SJCRH30 (cell line): ENCODE measurements around the gene SPATS2L. TPM values are rescaled to one million over a fixed set of nuclear protein-coding genes. Genes with fewer than 3 reads are reported as not detected.

Experiments
- DNase-seq, 2 experiments: peaks; one replicate each; pipeline ENCODE4 v3.0.0-alpha.2; 2015 to 2020
- H3K27ac ChIP-seq: fragments of 250-450 bp; sonication (Bioruptor Pico); 2 replicates; pipeline ENCODE4 v1.5.1; 2020; ENCODE audit warnings: mild to moderate bottlenecking, moderate library complexity
- H3K27me3 ChIP-seq: fragments of 250-450 bp; sonication (Bioruptor Pico); 2 replicates; pipeline ENCODE4 v1.5.1; 2020; ENCODE audit warnings: mild to moderate bottlenecking, moderate library complexity
- H3K36me3 ChIP-seq: fragments of 250-450 bp; sonication (Bioruptor Pico); 2 replicates; pipeline ENCODE4 v1.5.1; 2020; ENCODE audit warnings: mild to moderate bottlenecking, moderate library complexity
- H3K4me1 ChIP-seq: fragments of 250-450 bp; sonication (Bioruptor Pico); 2 replicates; pipeline ENCODE4 v1.5.1; 2020; ENCODE audit warnings: mild to moderate bottlenecking, moderate library complexity
- H3K4me3 ChIP-seq: fragments of 250-450 bp; sonication (Bioruptor Pico); 2 replicates; pipeline ENCODE4 v1.5.1; 2020; ENCODE audit warnings: mild to moderate bottlenecking, moderate library complexity
- H3K9me3 ChIP-seq: fragments of 250-450 bp; sonication (Bioruptor Pico); replicated peaks from 2 replicates; pipeline ENCODE4 v1.5.1; 2020; ENCODE audit warnings: mild to moderate bottlenecking, moderate library complexity
- total RNA-seq: library from RNA; depleted of rRNA; stranded (reverse); fragments of >200 nt; shearing (Covaris generic); gene quantifications from 2 replicates; pipeline ENCODE4 v1.2.3, GENCODE V29; 2014; rRNA removed

Gene SPATS2L
- total RNA-seq, 1 experiment from 2014 or later: 339 TPM

- H3K27ac ChIP-seq: no peak overlapping the region
- peaks cover 9% of the 10 kb centered on the region for H3K4me1 ChIP-seq
- H3K36me3 ChIP-seq: no peaks in the 10 kb centered on the region
- no peaks in the 10 kb centered on the region for H3K27me3 ChIP-seq
- no peak overlapping the region for H3K4me3 ChIP-seq
- no peak for DNase-seq
- H3K9me3 ChIP-seq: no peaks in the 10 kb centered on the region
Observed at GRCh38 chr2:200523604-200524003, 217.1 kb downstream of the SPATS2L start.

- Histone ChIP-seq H3K27ac (no peak overlapping the region), H3K4me3 (peak overlapping the region; percentile 88), H3K27me3 (no peaks in the 10 kb centered on the region), H3K9me3 (no peaks in the 10 kb centered on the region), H3K4me1 (peaks cover 9% of the 10 kb centered on the region), H3K36me3 (no peaks in the 10 kb centered on the region)
- no peak for DNase-seq
Observed at GRCh38 chr2:200525066-200525465, 218.6 kb downstream of the SPATS2L start.

GRCh38 chr2:200525551-200525881 is 219.0 kb downstream of the SPATS2L start:
- DNase-seq: no peak
- Histone ChIP-seq H3K9me3 (no peaks in the 10 kb centered on the region), H3K4me3 (peak overlapping the region; percentile 88), H3K36me3 (no peaks in the 10 kb centered on the region), H3K4me1 (peaks cover 9% of the 10 kb centered on the region), H3K27ac (peak overlapping the region; percentile 80; the same call in 1 of the 2 replicates), H3K27me3 (no peaks in the 10 kb centered on the region)

GRCh38 chr2:200525882-200526651 is 219.6 kb downstream of the SPATS2L start, which contains the start of gene SGO2:
TSS of gene SGO2 (plus strand) at chr2:200526207. CDS start at chr2:200532976, 6,769 bp downstream.
- Histone ChIP-seq H3K27me3 (no peaks in the 10 kb centered on the region), H3K36me3 (no peaks in the 10 kb centered on the region), H3K9me3 (no peaks in the 10 kb centered on the region), H3K4me3 (peak within 1 kb of the TSS; percentile 88), H3K4me1 (peaks cover 9% of the 10 kb centered on the region), H3K27ac (peak within 1 kb of the TSS; percentile 80)
- DNase-seq: peak; percentile 96 to 97

GRCh38 chr2:200528228-200528627 is 221.7 kb downstream of the SPATS2L start:
- no peak for DNase-seq
- Histone ChIP-seq H3K27ac (no peak overlapping the region), H3K36me3 (no peaks in the 10 kb centered on the region; the same call in 1 of the 2 replicates), H3K4me3 (no peak overlapping the region), H3K4me1 (peaks cover 9% of the 10 kb centered on the region), H3K27me3 (no peaks in the 10 kb centered on the region), H3K9me3 (no peaks in the 10 kb centered on the region)

Other genes starting within 250 kb of the SPATS2L start
- gene KCTD18, start 203.4 kb downstream of the SPATS2L start, total RNA-seq: 8.2 and 9.0 TPM in 2 replicates
- 43.9 and 50.3 TPM in 2 replicates for gene SGO2, start 219.5 kb downstream of the SPATS2L start, total RNA-seq